HepG2 (cell line): ENCODE results near the gene PDZD2. TPM values are rescaled to one million over a fixed set of nuclear protein-coding genes. Genes with fewer than 3 reads are reported as not detected.

ENCODE experiments used
- ATAC-seq: fragments of 200-7000 bp; cut with Tn5 transposase; 3 replicates; pipeline ENCODE4 v1.9.1; 2020; ENCODE audit warnings: mild to moderate bottlenecking, moderate library complexity
- BruUV-seq: library from RNA; stranded (reverse); fragments of 400-500 nt; replicated peaks from 2 replicates; lab custom pipeline; 2021; lab: Mats Ljungman, UMichigan
- CTCF ChIA-PET: fragments of 300-600 bp; formaldehyde crosslinking; extraction: SDS; loops from one replicate; lab custom pipeline; 2021; ENCODE audit warnings: low total read pairs, inconsistent platforms, low intra/inter-chr PET ratio; lab: Yijun Ruan, JAX
- POLR2A ChIA-PET: fragments of 350-600 bp; sonication (Branson Sonifier 250); formaldehyde crosslinking; loops from one replicate; lab custom pipeline; 2020; ENCODE audit warnings: antibody characterized with exemption, inconsistent platforms; lab: Yijun Ruan, JAX
- DNase-seq: peaks from one replicate; pipeline ENCODE4 v3.0.0-alpha.2; 2015; ENCODE audit warnings: low spot score
- FAIRE-seq: peaks from 3 replicates; lab custom pipeline; 2011; peaks lifted over from hg19 to GRCh38; lab: Jason Lieb, UNC
- H2AFZ ChIP-seq: one replicate; pipeline ENCODE4 v1.6.1; 2011; ENCODE audit warnings: low read length, inconsistent platforms
- H3K27ac ChIP-seq: fragments of 300-600 bp; 3 replicates; pipeline ENCODE4 v1.8.0; 2011; ENCODE audit warnings: mixed run types, mild to moderate bottlenecking, mixed read lengths, low read length, inconsistent platforms; ENCODE audit not compliant: insufficient read depth; ENCODE audit errors: extremely low read length
- H3K27me3 ChIP-seq, 2 experiments: fragments of 200-600 bp in 1 of 2; 2 replicates in 1 of 2; 3 replicates in 1 of 2; pipeline versions ENCODE4 v1.6.0 to v1.8.0; 2011; ENCODE audit warnings: low read length in 2 of 2, mild to moderate bottlenecking in 2 of 2, moderate library complexity in 2 of 2, inconsistent platforms in 1 of 2; ENCODE audit not compliant: insufficient read depth in 2 of 2, control insufficient read depth in 1 of 2
- H3K36me3 ChIP-seq, 2 experiments: fragments of 200-600 bp in 1 of 2; replicated peaks in 1 of 2; 2 replicates in 1 of 2; 3 replicates in 1 of 2; pipeline versions ENCODE4 v1.5.1 to v1.8.0; 2011; ENCODE audit warnings: low read length in 2 of 2, inconsistent platforms in 1 of 2; ENCODE audit not compliant: insufficient read depth in 2 of 2, control insufficient read depth in 1 of 2
- H3K4me1 ChIP-seq: 2 replicates; pipeline ENCODE4 v1.5.1; 2012; ENCODE audit warnings: low read length, inconsistent platforms; ENCODE audit not compliant: insufficient read depth
- H3K4me2 ChIP-seq: 2 replicates; pipeline ENCODE4 v1.6.0; 2011; ENCODE audit warnings: low read depth, low read length, inconsistent platforms
- H3K4me3 ChIP-seq, 3 experiments: fragments of 200-600 bp in 1 of 3; sonication (generic), shearing (Covaris generic) in 1 of 3; replicated peaks in 1 of 3; 2 replicates each; pipeline ENCODE4 v1.5.1; 2011 to 2016; ENCODE audit warnings: low read length in 3 of 3, inconsistent platforms in 2 of 3, low read depth in 2 of 3, mild to moderate bottlenecking in 2 of 3, control low read depth in 1 of 3, mixed read lengths in 1 of 3; ENCODE audit not compliant: insufficient read depth in 1 of 3
- H3K79me2 ChIP-seq: one replicate; pipeline ENCODE4 v1.6.1; 2011; ENCODE audit warnings: low read length, inconsistent platforms; ENCODE audit not compliant: insufficient read depth
- H3K9ac ChIP-seq: 2 replicates; pipeline ENCODE4 v1.6.0; 2011; ENCODE audit warnings: mild to moderate bottlenecking, low read depth, low read length, inconsistent platforms; ENCODE audit not compliant: insufficient read depth
- H3K9me3 ChIP-seq: 2 replicates; pipeline ENCODE4 v1.5.1; 2012; ENCODE audit warnings: mild to moderate bottlenecking, low read length
- H4K20me1 ChIP-seq: 2 replicates; pipeline ENCODE4 v1.6.0; 2011; ENCODE audit warnings: inconsistent platforms, mild to moderate bottlenecking, low read length, moderate library complexity; ENCODE audit not compliant: insufficient read depth
- FOXA3 ChIP-seq: IDR thresholded peaks from 2 replicates; pipeline ENCODE4 v1.6.1; 2016; ENCODE audit warnings: missing genetic modification reagents, missing compliant biosample characterization
- HNF4G ChIP-seq, 2 experiments: sonication (generic) in 1 of 2; formaldehyde crosslinking in 1 of 2; IDR thresholded peaks; 2 replicates each; pipeline versions ENCODE4 v1.4.0 to v1.6.1; 2011 to 2020; ENCODE audit warnings: borderline replicate concordance in 2 of 2, low read depth in 2 of 2, mild to moderate bottlenecking in 2 of 2, low read length in 1 of 2, missing genetic modification reagents in 1 of 2, moderate library complexity in 1 of 2
- POGK ChIP-seq: sonication (generic); formaldehyde crosslinking; conservative IDR thresholded peaks from 2 replicates; pipeline ENCODE4 v1.8.0; 2022; ENCODE audit warnings: mild to moderate bottlenecking, moderate library complexity, missing genetic modification reagents
- REPIN1 ChIP-seq: sonication (generic); formaldehyde crosslinking; IDR thresholded peaks from 2 replicates; pipeline ENCODE4 v1.8.0; 2022; ENCODE audit warnings: missing genetic modification reagents, low read depth, mild to moderate bottlenecking, borderline replicate concordance
- SMAD3 ChIP-seq: sonication (generic); formaldehyde crosslinking; IDR thresholded peaks from 2 replicates; pipeline ENCODE4 v1.4.0; 2020; ENCODE audit warnings: missing genetic modification reagents
- SNAPC5 ChIP-seq: sonication (generic); formaldehyde crosslinking; IDR thresholded peaks from 2 replicates; pipeline ENCODE4 v1.8.1; 2023; ENCODE audit warnings: mild to moderate bottlenecking, missing genetic modification reagents, borderline replicate concordance
- SPEN ChIP-seq: sonication (generic); formaldehyde crosslinking; IDR thresholded peaks from 2 replicates; pipeline ENCODE4 v1.5.1; 2020; ENCODE audit warnings: low read depth, mild to moderate bottlenecking, missing genetic modification reagents
- THAP7 ChIP-seq: sonication (generic); formaldehyde crosslinking; IDR thresholded peaks from 2 replicates; pipeline ENCODE4 v1.8.1; 2023; ENCODE audit warnings: mild to moderate bottlenecking, missing genetic modification reagents
- TRIM22 ChIP-seq: fragments of 450-650 bp; IDR thresholded peaks from 2 replicates; pipeline ENCODE4 v1.6.1; 2017
- XBP1 ChIP-seq: sonication (generic); formaldehyde crosslinking; IDR thresholded peaks from 2 replicates; pipeline ENCODE4 v1.5.0; 2020; ENCODE audit warnings: missing genetic modification reagents
- ZNF253 ChIP-seq: sonication (generic); formaldehyde crosslinking; IDR thresholded peaks from 2 replicates; pipeline ENCODE4 v1.8.0; 2022; ENCODE audit warnings: mild to moderate bottlenecking, missing genetic modification reagents, borderline replicate concordance
- ZNF501 ChIP-seq: sonication (generic); formaldehyde crosslinking; IDR thresholded peaks from 2 replicates; pipeline ENCODE4 v1.5.1; 2020; ENCODE audit warnings: mild to moderate bottlenecking, moderate library complexity, missing genetic modification reagents
- ZNF598 ChIP-seq: sonication (generic); formaldehyde crosslinking; IDR thresholded peaks from 2 replicates; pipeline ENCODE4 v1.5.1; 2020; ENCODE audit warnings: mild to moderate bottlenecking, missing genetic modification reagents, borderline replicate concordance
- WGBS: methylation state at CpG from one replicate; pipeline ENCODE4 v1.1.6; 2017; ENCODE audit warnings: low lambda C conversion rate; 5-methylcytosine and 5-hydroxymethylcytosine counted together
- in situ Hi-C: cut with HindIII; loops from 2 replicates; pipeline ENCODE4 v1.10.0; 2017; ENCODE audit warnings: low pct_unique_long_range_greater_than_20kb; ENCODE audit not compliant: extremely low pct_ligation_motif_present
- intact Hi-C: fragments of 100-400 bp; cut with micrococcal nuclease; formaldehyde crosslinking; loops from one replicate; pipeline ENCODE4 v1.10.0; 2022; ENCODE audit not compliant: unreplicated experiment
- polyA plus RNA-seq, 8 experiments: library from polyadenylated mRNA; depleted of rRNA in 3 of 8; stranded (reverse) in 7 of 8; unstranded in 1 of 8; fragments of >200 nt; fragmentation: Illumina TruSeq in 4 of 8; extraction: Trizol in 4 of 8; gene quantifications; 2 replicates each; pipeline versions ENCODE4 v1.2.1 to v1.2.3, GENCODE V29; 2011 to 2016; ENCODE audit warnings: low read depth in 4 of 8, missing spikeins in 1 of 8, mixed read lengths in 1 of 8; ENCODE audit not compliant: insufficient read depth in 1 of 8
- total RNA-seq, 5 experiments: library from RNA; depleted of rRNA; stranded (reverse); fragments of >200 nt; fragmentation: Illumina TruSeq; extraction: Trizol; gene quantifications; 2 replicates each; pipeline ENCODE4 v1.2.3, GENCODE V29; 2016; ENCODE audit warnings: low read depth in 1 of 5

Gene PDZD2
- total and polyA plus RNA-seq, 2 of the 13 experiments (the other 11 are each of a cell fraction or from before 2014, with no cell fraction given) = 0.04 TPM; not detected in 1

- H3K36me3 ChIP-seq = no peaks in the 10 kb centered on the region
- POLR2A ChIA-PET = no interaction called here
- H3K4me1 ChIP-seq = no peaks in the 10 kb centered on the region
- CTCF ChIA-PET = no interaction called here
- no peak overlapping the region for H3K27ac ChIP-seq
- no peak for DNase-seq
- in situ Hi-C loops (no loop called here), intact Hi-C loops (no loop called here)
- H3K9ac ChIP-seq = no peak overlapping the region
- no peak overlapping the region for H2AFZ ChIP-seq
- no peak for FAIRE-seq
- H3K4me3 ChIP-seq = no peak overlapping the region
- TF ChIP-seq XBP1 (CRISPR knock-in tag) (no peak), ZNF598 (CRISPR knock-in tag) (no peak), TRIM22 (no peak), THAP7 (CRISPR knock-in tag) (no peak), SMAD3 (CRISPR knock-in tag) (no peak), REPIN1 (no peak), SPEN (no peak), HNF4G (IDR thresholded peaks at IDR 0.05; ENCODE audit: borderline replicate concordance, low read depth, low read length) (no peak), HNF4G (CRISPR knock-in tag; IDR thresholded peaks at IDR 0.05; ENCODE audit: borderline replicate concordance, low read depth) (no peak), ZNF501 (CRISPR knock-in tag) (no peak), POGK (no peak), FOXA3 (CRISPR knock-in tag) (no peak), ZNF253 (CRISPR knock-in tag) (no peak), SNAPC5 (no peak)
- WGBS = 19% methylated on average over 5 of the region's 7 CpGs
- H3K79me2 ChIP-seq = no peaks in the 10 kb centered on the region
- H3K4me2 ChIP-seq = no peak overlapping the region
- BruUV-seq = no TSS peak
- H3K27me3 ChIP-seq = peaks cover 0 to 40% of the 10 kb centered on the region in 2 experiments; a peak in 3 of 5 replicates
- no peak for ATAC-seq
- H3K9me3 ChIP-seq = no peaks in the 10 kb centered on the region
- no peaks in the 10 kb centered on the region for H4K20me1 ChIP-seq
These were observed 59.7 kb downstream of the PDZD2 start for GRCh38 chr5:31698673-31699072.
